GM12892 (cell line): Measurements from ENCODE around the gene FAM219A.

Experiments
- POLR2A ChIP-seq: IDR thresholded peaks from 2 replicates; pipeline ENCODE4 v1.6.1; 2011; ENCODE audit warnings: low read depth, low read length, control low read depth
- TAF1 ChIP-seq: IDR thresholded peaks from 2 replicates; pipeline ENCODE4 v1.6.1; 2011; ENCODE audit warnings: low read depth, mild to moderate bottlenecking, control low read depth, low read length, borderline replicate concordance

- TF ChIP-seq TAF1 (no peak), POLR2A (no peak)
These were observed 40.6 kb downstream of the FAM219A start for GRCh38 chr9:34417734-34418133.
